ENCODE data around the gene RNF150.

RNF150 gene

GRCh38 chr4:140932501-140933045 lies 200.7 kb downstream of the RNF150 start:
- in situ Hi-C loops (cut with HindIII; ENCODE audit: low sequenced_read_pairs) = no loop called here

- in situ Hi-C loops (cut with HindIII; ENCODE audit: low sequenced_read_pairs) = no loop called here
These were observed 201.4 kb downstream of the RNF150 start for GRCh38 chr4:140931911-140932310.

GRCh38 chr4:140930557-140930956 lies 202.7 kb downstream of the RNF150 start:
- in situ Hi-C loops (cut with HindIII; ENCODE audit: low sequenced_read_pairs) = no loop called here

DNA sequence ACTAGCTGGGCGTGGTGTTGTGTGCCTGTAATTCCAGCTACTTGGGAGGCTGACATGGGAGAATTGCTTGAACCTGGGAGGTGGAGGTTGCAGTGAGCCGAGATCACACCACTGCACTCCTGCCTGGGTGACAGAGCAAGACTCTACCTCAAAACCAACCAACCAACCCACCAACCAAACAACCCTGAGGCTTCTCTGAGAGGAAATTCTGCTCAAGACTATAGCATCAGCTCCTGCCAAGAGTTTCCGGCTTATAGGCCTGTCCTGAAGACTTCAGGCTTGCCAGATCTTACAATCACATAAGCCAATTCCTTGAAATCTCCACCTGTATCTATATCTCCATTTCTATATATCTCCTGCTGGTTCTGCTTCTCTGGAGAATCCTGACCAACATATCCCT lies 203.3 kb downstream of the RNF150 start:
- in situ Hi-C loops (cut with HindIII; ENCODE audit: low sequenced_read_pairs) = no loop called here

GRCh38 chr4:140928880-140929279 lies 204.4 kb downstream of the RNF150 start:
- in situ Hi-C loops (cut with HindIII; ENCODE audit: low sequenced_read_pairs) = no loop called here

GRCh38 chr4:140926672-140927071 lies 206.6 kb downstream of the RNF150 start:
- in situ Hi-C loops (cut with HindIII; ENCODE audit: low sequenced_read_pairs) = no loop called here

DNA sequence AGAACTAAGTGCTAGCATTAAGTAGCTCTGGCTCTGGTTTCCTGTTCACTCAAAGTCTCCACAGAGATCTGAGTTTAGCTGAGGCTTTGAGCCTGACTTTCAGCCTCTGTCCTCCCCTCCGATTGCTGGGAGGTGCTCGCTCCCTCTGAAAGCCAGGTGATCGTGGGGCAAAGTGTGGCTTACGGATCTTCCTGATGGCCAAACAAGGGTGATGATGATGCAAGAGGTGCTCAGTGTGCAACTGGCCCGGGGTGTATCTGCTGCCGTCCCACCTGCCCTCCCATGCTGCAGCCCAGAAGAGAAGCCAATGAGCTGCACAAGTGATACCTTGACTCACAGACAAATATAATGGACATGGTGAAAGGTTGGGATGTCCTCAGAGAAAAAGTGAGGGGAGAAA lies 207.9 kb downstream of the RNF150 start:
- in situ Hi-C loops (cut with HindIII; ENCODE audit: low sequenced_read_pairs) = no loop called here

- in situ Hi-C loops (cut with HindIII; ENCODE audit: low sequenced_read_pairs) = no loop called here
These were observed 208.4 kb downstream of the RNF150 start for GRCh38 chr4:140924761-140925392.

DNA sequence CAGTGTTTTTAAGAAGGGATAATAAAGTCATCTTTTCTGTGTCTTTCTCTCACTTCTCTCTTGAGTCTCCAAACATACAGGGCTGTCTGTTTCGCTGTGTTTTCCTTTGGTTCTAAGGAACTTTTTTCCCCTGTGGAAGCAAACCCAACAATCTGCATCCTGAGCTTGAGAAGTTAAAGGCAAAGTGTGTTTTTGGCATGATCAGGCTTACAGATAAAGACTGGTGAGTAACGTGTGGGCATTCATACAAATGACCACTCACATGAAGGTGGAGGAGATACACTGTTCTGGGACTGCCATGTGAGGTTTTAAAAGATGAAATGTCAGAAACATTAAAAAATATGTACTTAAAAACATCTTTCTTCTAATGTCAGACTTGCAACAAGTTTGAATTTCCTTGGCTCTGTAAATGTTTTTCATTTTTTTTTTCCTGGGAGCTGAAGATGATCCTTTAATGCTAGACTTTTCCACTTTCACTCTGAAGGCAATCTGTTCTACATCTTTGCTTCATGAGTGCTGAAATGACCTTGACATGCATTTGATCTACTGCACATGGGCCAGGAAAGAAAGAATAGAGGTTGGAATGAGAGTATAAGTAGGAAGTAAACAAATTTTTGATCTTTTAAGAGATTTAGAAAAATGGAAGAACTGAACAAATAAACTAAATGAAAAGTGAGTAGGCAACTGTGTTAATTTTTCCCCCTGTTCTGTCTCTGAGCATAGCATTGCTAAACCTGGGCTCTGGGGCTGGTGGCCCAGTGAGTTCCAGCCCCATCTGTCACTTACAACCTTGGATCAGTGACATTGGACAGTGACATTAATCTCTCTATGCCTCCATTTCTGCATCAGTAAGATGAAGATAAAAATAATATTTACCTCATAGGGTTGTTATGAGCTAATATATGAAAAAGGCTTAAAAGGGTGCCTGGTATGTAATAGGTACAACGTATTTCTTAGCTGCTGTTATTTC lies 226.0 kb downstream of the RNF150 start:
- in situ Hi-C loops (cut with HindIII; ENCODE audit: low sequenced_read_pairs) = no loop called here

GRCh38 chr4:140904904-140905303 lies 228.4 kb downstream of the RNF150 start:
- in situ Hi-C loops (cut with HindIII; ENCODE audit: low sequenced_read_pairs) = no loop called here

DNA sequence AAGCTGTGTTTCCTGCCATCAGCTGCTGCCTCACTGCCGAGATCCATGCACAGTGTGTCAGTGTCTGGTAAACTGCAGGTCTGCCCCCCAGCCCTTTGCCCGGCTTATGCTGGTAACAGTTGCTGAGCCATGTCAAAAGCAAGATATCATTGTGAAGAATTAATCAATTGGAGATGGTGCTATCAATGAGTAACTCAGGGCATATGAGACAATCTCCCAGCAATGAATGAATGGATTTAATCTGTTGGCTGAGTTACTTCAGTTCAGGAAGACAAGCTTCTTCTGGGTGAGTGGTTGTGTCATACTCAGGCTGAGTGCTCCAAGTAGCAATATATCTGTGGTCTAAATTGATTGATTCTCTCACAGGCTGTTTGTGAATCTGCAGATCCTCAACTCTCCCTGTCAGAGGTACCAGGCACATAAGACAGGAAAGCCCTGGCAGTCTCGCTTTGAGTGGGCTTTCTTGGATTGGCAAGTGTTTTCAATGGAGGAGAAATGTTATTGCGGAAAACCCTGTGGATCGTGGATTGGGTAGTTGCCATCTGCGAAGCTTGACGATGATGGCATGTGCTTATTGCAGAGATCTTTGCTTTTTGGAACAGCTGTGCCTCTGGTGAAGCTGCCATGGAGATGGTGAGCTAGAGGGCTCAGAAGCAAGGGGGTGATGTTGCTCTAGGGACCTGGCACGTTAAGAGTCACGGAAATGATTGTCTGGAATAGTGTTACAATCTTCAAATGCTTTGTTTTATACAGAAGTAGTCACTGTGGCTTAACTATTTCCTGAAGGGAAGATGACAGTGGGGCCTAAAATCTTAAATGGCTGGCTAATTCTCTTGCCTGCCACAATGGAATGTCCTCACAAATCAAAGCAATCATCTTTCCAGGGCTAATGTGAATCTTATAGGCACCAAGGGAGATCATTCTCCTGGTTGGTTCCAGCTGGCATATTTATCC lies 229.5 kb downstream of the RNF150 start:
- in situ Hi-C loops (cut with HindIII; ENCODE audit: low sequenced_read_pairs) = no loop called here

DNA sequence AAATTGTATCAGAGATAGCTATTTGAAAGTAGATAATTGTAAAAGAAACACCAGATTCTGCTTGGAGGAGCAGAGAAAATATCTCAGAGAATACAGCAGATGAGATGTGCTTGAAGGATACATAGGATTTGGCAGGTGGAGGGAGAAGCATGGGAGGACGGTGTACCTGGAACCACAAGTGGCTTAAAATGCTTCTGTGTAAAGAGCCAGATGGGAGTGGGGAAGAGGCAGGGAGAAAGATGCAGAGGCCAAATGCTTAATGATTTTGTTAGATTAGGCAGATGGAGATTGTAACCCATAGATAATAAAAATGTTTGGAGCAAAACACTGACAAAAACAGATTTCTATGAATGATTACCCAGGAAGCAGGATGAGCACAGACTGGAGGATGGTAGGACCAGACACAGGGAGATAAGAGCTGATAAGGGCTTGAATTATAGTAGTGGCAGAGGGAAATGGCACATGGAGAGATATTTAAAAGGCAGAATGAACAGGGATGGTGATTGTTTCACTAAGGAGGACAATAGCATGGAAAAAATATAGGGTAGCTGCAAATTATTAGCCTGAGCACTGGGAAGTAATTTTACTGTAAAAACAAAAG lies 231.4 kb downstream of the RNF150 start:
- in situ Hi-C loops (cut with HindIII; ENCODE audit: low sequenced_read_pairs) = no loop called here

- in situ Hi-C loops (cut with HindIII; ENCODE audit: low sequenced_read_pairs) = no loop called here
These were observed 239.3 kb downstream of the RNF150 start for GRCh38 chr4:140893939-140894338.

DNA sequence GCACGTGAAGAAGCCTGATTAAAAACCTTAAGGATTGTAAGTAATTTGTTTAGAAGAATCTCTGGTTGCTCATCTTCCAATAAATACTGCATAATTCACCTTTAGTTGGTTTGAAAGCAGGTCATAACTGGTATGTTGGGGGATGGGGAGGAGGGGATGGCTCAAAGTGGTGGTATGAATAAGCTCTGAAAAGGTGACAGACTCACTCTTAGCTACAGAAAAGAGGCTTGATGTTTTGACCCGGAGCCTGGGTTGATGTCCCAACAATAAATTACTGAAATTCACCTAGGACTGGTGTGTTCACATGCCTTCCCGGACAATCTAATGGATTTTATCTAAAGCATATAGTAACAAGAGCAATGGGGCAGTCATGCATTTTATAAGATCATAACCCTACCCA lies 245.2 kb downstream of the RNF150 start:
- in situ Hi-C loops (cut with HindIII; ENCODE audit: low sequenced_read_pairs) = no loop called here

DNA sequence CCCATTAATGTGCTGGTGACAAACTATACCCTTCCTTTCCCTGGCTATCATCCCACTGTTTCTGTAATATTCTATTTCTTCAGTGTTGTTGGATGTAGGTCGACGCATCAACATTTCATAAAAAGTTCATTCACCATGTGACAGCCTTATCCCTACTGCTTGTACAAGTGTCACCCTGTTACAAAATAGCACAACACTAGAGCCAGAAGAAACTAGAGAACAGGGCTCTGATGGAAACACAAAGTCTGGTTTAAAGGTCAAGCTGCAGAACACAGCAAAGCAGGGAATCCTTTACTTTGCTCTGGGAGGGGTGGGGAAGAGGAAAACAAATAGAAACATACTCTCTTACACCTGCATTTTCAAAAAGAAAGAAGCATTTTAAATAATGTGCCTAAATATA lies 245.8 kb downstream of the RNF150 start:
- in situ Hi-C loops (cut with HindIII; ENCODE audit: low sequenced_read_pairs) = no loop called here

- in situ Hi-C loops (cut with HindIII; ENCODE audit: low sequenced_read_pairs) = loop anchor here (5.0 kb wide), 1 partner anchor 248 kb away; the partner anchor contains the start of gene RNF150
These were observed 248.7 kb downstream of the RNF150 start for GRCh38 chr4:140884431-140885058.

DNA sequence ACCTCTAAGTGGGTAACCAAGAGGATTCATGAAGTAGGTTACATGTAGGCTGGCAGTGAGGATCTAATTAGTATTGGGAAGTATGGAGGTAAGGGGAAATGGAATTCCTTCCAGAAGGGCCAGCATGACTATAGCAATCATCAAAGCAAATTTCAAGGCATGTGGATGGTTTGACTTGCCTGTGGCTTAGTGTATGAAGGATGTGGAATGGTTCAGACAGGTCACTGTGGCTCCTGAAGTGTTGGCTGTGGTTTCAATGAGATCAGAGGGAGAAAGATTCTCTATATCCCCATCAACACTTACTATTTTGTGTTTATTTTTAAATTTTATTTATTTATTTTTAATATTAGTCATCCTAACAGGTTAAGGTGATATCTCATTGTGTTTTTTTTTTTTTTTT lies 255.5 kb downstream of the RNF150 start:
- in situ Hi-C loops (cut with HindIII; ENCODE audit: low sequenced_read_pairs) = no loop called here

GRCh38 chr4:140876615-140877364 lies 256.5 kb downstream of the RNF150 start:
- in situ Hi-C loops (cut with HindIII; ENCODE audit: low sequenced_read_pairs) = no loop called here

Data from endothelial cell of hepatic sinusoid (primary cell).